NOMO-1 treated with dmso at 0.1 percent for 144 hours (cell line): ENCODE data around the gene PGP.

Source experiments
- DNase-seq: peaks from one replicate; lab custom pipeline; 2025; ENCODE audit not compliant: unreplicated experiment; lab: John Stamatoyannopoulos, UW

PGP gene

DNA sequence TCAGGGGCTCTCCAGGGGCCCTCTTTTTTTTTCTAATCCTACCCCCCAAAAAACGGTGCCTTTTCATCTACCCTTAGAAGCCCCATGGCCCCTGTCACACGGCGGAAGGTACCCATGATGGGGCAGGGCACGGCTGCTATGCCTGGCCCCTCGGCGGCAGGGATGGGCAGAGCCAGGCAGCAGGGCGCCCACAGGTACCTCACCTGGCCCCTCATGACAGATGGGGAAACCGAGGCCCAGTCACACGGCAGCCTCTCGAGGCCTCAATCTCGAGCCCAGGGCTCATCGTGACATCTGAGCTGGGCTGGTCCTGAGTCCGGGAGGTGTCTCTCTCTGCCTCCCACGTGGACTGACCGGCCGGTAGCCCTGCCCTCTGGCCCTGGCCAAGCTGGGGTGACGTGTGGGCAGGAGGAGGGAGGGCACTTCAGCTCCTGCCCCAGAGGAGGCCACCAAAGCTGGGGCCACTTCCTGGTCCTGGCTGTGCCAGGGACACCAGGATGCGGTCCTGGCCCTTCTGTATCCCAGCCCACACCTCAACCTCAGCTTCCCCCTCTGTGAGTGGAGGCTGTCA, 47.5 kb downstream of the PGP start:
- no peak for DNase-seq

DNA sequence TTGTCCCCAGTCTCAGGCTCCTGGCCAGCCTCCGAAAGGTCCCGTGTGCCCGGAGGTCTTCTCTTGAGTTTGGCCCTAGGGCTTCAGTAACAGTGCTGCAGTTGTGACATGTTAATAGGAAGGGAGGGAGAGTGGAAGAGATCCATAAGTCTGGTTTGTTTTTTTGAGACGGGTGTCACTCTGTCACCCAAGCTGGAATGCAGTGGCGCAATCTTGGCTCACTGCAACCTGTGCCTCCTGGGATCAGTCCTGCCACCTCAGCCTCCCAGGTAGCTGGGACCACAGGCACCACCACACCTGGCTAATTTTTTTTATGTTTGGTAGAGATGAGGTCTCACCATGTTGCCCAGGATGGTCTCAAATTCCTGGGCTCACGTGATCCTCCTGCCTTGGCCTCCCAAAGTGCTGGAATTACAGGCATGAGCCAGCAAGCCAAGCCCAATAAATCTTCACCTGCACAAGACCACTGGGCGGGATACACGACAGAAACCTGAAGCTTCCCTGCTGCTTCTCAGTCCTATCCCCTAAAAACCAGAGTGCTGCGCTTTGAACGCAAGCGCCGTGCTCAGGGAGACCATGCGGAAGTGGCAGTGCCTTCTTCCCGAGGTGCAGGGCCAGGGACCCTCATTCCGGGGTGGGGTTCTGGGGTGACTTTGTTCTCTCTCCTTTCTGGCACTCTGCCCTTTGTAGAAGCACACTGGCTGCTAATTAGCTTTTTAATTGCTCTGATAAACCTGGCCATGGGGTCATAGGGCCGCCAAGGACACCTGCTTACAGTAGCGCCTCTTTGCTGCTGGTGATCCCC, 48.2 kb downstream of the PGP start:
- DNase-seq = no peak

DNA sequence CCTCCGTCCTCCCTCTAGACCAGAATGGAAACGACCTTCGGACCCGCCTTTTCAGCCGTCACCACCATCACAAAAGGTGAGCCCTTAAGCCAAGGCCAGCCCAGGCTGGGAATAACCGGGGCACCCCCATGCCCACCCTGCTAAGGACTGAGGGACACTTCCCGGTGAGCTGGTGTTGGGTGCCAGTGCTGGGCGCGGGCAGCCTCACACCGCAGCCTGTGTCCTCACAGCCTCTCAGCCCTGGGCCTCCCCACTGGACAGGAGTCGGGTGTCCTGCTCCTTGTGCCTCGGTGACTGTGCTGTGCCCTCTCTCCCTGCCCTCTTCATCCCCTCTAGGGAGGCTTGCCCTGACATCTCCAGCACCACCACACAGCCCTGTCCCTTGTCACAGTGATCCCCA, 48.8 kb downstream of the PGP start:
- no peak for DNase-seq

DNA sequence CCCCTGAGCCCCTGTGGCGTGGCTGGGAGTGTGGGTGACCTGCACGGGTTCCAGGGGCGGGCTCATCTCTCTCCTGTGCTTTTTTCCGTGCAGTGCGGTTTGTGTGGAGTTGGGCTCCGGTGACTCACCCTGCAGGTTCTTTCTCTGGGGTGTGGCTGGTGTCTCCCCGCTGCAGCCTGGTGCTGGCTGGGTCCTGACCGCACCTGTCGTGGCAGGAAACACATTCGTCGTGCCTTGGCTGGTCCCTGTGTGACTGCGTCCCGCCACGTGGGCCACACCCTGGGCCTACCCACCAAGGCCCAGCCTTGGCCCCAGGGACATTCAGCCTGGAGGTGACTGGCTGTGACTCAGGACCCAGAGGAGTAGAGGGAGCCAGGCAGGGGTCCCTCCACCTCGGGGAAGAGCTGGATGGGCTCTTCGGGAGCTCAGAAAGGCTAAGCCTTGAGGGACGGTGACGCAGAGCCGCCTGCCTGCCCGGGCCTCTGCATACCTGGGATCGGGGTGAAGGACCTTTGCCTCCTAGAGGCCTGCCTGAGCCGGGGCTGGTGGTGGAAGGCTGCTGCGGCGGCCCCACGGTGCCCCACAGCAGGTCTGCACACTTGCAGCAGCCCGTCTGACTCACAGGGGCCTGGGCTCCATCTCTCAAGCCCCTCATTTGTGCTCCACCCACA, 51.3 kb downstream of the PGP start:
- DNase-seq = no peak

DNA sequence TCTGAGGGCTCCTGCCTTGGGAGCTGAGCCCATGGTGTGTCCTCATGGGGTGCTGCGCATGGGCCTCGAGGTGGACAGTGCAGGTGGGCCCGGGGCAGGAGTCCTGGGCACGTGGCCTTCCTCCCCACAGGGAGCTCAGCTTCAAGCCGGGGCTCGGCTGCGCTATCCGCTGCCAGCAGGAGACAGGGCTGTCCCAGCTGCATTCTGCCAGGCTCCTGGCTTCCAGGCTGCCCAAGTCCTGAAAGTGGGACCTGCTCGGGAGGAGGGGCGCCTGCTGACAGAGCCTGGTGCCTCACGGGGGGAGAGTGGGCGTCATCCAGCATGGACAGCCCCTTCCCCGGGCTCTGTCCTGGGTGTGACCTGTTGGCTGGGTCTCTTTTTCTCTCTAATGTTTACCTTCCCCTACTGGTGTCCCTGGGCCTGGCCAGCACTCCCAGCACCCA, 51.9 kb downstream of the PGP start:
- no peak for DNase-seq

DNA sequence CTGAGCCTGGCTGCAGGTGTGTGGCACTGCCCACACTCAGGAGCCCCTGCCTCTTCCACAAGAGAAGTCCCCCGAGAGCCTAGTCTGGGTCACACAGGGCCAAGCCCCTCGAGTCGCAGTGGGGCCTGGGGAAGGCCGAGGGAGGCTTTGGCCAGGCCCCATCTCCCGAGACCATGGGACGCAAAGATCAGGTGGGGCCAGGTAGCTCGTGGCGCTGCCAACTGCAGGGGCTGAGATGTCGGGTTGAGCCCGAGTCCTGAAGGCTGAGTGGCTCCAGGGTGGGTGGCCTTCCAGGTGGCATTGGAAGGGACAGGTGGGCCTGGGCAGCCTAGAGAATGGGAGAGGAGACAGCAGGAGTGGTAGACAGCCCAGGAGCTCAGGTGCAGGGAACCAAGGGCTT, 52.7 kb downstream of the PGP start:
- no peak for DNase-seq
